SW 1271 (cell line): ENCODE data around the gene CORO6.
A peak's percentile ranks its signal among the peaks of the same experiment; 100 is the strongest.

ENCODE experiments used
- DNase-seq, 2 experiments: peaks; one replicate each; lab custom pipeline; 2025; lab: John Stamatoyannopoulos, UW

The CORO6 gene

GRCh38 chr17:29577001-29577370 is 45.7 kb downstream of the CORO6 start:
- DNase-seq = no peak

- DNase-seq = no peak
Measured at GRCh38 chr17:29576214-29577000, 46.3 kb downstream of the CORO6 start.

GRCh38 chr17:29575511-29576213 is 47.0 kb downstream of the CORO6 start:
- no peak for DNase-seq

- no peak for DNase-seq
Measured at GRCh38 chr17:29574732-29575510, 47.8 kb downstream of the CORO6 start.

- DNase-seq = no peak
Measured at GRCh38 chr17:29573871-29574731, 48.6 kb downstream of the CORO6 start.

- DNase-seq = no peak
Measured at GRCh38 chr17:29573558-29573869, 49.2 kb downstream of the CORO6 start.

GRCh38 chr17:29572691-29573557 is 49.8 kb downstream of the CORO6 start:
- no peak for DNase-seq

- DNase-seq = no peak
Measured at GRCh38 chr17:29571883-29572681, 50.6 kb downstream of the CORO6 start.

- no peak for DNase-seq
Measured at GRCh38 chr17:29571486-29571882, 51.2 kb downstream of the CORO6 start.

- DNase-seq = no peak
Measured at GRCh38 chr17:29570521-29570920, 52.2 kb downstream of the CORO6 start.

GRCh38 chr17:29569245-29569950 is 53.3 kb downstream of the CORO6 start:
- peak; percentile 36 to 37 for DNase-seq

- peak; percentile 65 to 81 for DNase-seq
Measured at GRCh38 chr17:29568331-29569244, 54.1 kb downstream of the CORO6 start, which contains the start of gene TP53I13. TP53I13 (plus strand) TSS chr17:29568701; CDS start chr17:29568759, 58 bp downstream.

- DNase-seq = peak; percentile 46 to 81
Measured at GRCh38 chr17:29567554-29568330, 55.0 kb downstream of the CORO6 start.

GRCh38 chr17:29567304-29567553 is 55.5 kb downstream of the CORO6 start:
- DNase-seq = no peak

- DNase-seq = peak in 1 of 2 experiments; percentile 70
Measured at GRCh38 chr17:29566473-29567303, 56.0 kb downstream of the CORO6 start, which contains the start of gene ABHD15. ABHD15 (minus strand) TSS chr17:29567037; CDS start chr17:29566966, 71 bp downstream.

GRCh38 chr17:29565643-29566472 is 56.9 kb downstream of the CORO6 start:
- peak in 1 of 2 experiments; percentile 73 for DNase-seq
